ENCODE data around the gene PIP5K1B. TPM values are rescaled to one million over a fixed set of nuclear protein-coding genes. Genes with fewer than 3 reads are reported as not detected.

Gene PIP5K1B
- total and polyA plus RNA-seq, 2 of the 13 experiments (the other 11 are each of a cell fraction or from before 2014, with no cell fraction given) = 15.8 to 17.5 TPM

GRCh38 chr9:68779558-68780379, 74.7 kb downstream of the PIP5K1B start (continued):
- TF ChIP-seq, protein P1, sequence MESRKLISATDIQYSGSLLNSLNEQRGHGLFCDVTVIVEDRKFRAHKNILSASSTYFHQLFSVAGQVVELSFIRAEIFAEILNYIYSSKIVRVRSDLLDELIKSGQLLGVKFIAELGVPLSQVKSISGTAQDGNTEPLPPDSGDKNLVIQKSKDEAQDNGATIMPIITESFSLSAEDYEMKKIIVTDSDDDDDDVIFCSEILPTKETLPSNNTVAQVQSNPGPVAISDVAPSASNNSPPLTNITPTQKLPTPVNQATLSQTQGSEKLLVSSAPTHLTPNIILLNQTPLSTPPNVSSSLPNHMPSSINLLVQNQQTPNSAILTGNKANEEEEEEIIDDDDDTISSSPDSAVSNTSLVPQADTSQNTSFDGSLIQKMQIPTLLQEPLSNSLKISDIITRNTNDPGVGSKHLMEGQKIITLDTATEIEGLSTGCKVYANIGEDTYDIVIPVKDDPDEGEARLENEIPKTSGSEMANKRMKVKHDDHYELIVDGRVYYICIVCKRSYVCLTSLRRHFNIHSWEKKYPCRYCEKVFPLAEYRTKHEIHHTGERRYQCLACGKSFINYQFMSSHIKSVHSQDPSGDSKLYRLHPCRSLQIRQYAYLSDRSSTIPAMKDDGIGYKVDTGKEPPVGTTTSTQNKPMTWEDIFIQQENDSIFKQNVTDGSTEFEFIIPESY (CRISPR knock-in tag; IDR thresholded peaks at IDR 0.05) = no peak
- TF ChIP-seq WIZ (CRISPR knock-in tag; IDR thresholded peaks at IDR 0.05) (peak; percentile 77; the same call in 1 of the 2 replicates), ZNF282 (IDR thresholded peaks at IDR 0.05; ENCODE audit: partially characterized antibody) (no peak), FUBP1 (CRISPR knock-in tag; IDR thresholded peaks at IDR 0.05; ENCODE audit: borderline replicate concordance) (no peak), TCF7 (IDR thresholded peaks at IDR 0.05; ENCODE audit: low read depth) (no peak), ZNF260 (CRISPR knock-in tag; IDR thresholded peaks at IDR 0.05; ENCODE audit: borderline replicate concordance, low read depth) (no peak), TCF7L2 (IDR thresholded peaks at IDR 0.05; ENCODE audit: low read depth, low read length) (no peak), ZBTB34 (CRISPR knock-in tag; IDR thresholded peaks at IDR 0.05) (no peak), MTF1 (CRISPR knock-in tag; IDR thresholded peaks at IDR 0.05) (no peak), GABPA (IDR thresholded peaks at IDR 0.05; ENCODE audit: low read depth, low read length) (no peak), GABPA (CRISPR knock-in tag; IDR thresholded peaks at IDR 0.05; ENCODE audit: low read depth) (0 out of 2 replicates have a peak, but pooled peaks have one; percentile 57), MATR3 (CRISPR knock-in tag; IDR thresholded peaks at IDR 0.05) (no peak), MLX (CRISPR knock-in tag; IDR thresholded peaks at IDR 0.05) (no peak), TAF1 (CRISPR knock-in tag; IDR thresholded peaks at IDR 0.05) (peak; percentile 74; the same call in 1 of the 2 replicates), SP5 (CRISPR knock-in tag; IDR thresholded peaks at IDR 0.05; ENCODE audit: borderline replicate concordance, low read depth) (no peak), ZNF124 (CRISPR knock-in tag; IDR thresholded peaks at IDR 0.05) (no peak)
- TF ChIP-seq, protein P2, sequence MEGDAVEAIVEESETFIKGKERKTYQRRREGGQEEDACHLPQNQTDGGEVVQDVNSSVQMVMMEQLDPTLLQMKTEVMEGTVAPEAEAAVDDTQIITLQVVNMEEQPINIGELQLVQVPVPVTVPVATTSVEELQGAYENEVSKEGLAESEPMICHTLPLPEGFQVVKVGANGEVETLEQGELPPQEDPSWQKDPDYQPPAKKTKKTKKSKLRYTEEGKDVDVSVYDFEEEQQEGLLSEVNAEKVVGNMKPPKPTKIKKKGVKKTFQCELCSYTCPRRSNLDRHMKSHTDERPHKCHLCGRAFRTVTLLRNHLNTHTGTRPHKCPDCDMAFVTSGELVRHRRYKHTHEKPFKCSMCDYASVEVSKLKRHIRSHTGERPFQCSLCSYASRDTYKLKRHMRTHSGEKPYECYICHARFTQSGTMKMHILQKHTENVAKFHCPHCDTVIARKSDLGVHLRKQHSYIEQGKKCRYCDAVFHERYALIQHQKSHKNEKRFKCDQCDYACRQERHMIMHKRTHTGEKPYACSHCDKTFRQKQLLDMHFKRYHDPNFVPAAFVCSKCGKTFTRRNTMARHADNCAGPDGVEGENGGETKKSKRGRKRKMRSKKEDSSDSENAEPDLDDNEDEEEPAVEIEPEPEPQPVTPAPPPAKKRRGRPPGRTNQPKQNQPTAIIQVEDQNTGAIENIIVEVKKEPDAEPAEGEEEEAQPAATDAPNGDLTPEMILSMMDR (CRISPR knock-in tag; IDR thresholded peaks at IDR 0.05) = peak; percentile 92
- TF ChIP-seq, protein P3, sequence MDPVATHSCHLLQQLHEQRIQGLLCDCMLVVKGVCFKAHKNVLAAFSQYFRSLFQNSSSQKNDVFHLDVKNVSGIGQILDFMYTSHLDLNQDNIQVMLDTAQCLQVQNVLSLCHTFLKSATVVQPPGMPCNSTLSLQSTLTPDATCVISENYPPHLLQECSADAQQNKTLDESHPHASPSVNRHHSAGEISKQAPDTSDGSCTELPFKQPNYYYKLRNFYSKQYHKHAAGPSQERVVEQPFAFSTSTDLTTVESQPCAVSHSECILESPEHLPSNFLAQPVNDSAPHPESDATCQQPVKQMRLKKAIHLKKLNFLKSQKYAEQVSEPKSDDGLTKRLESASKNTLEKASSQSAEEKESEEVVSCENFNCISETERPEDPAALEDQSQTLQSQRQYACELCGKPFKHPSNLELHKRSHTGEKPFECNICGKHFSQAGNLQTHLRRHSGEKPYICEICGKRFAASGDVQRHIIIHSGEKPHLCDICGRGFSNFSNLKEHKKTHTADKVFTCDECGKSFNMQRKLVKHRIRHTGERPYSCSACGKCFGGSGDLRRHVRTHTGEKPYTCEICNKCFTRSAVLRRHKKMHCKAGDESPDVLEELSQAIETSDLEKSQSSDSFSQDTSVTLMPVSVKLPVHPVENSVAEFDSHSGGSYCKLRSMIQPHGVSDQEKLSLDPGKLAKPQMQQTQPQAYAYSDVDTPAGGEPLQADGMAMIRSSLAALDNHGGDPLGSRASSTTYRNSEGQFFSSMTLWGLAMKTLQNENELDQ (CRISPR knock-in tag; IDR thresholded peaks at IDR 0.05; ENCODE audit: borderline replicate concordance) = no peak
- TF ChIP-seq, protein P4, sequence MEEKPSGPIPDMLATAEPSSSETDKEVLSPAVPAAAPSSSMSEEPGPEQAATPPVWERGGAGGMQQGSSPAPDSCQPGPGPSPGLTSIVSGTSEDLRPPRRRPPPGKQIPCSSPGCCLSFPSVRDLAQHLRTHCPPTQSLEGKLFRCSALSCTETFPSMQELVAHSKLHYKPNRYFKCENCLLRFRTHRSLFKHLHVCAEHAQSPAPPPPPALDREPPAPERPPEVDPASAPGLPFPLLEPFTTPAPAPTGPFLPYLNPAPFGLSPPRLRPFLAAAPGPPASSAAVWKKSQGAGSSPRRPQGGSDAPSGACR (CRISPR knock-in tag; IDR thresholded peaks at IDR 0.05) = no peak
